H1 (cell line): ENCODE data around the gene GOLGA6C. TPM values are rescaled to one million over a fixed set of nuclear protein-coding genes. Genes with fewer than 3 reads are reported as not detected.

Experiments used
- SRF ChIP-seq: IDR thresholded peaks from 2 replicates; pipeline ENCODE4 v1.6.1; 2011; ENCODE audit warnings: mild to moderate bottlenecking, low read depth, low read length, moderate library complexity
- TCF12 ChIP-seq: IDR thresholded peaks from 2 replicates; pipeline ENCODE4 v1.6.1; 2011; ENCODE audit warnings: low read depth, mild to moderate bottlenecking, low read length
- YY1 ChIP-seq: IDR thresholded peaks from 2 replicates; pipeline ENCODE4 v1.6.1; 2011; ENCODE audit warnings: low read depth, mild to moderate bottlenecking, low read length
- polyA plus RNA-seq, 7 experiments: library from polyadenylated mRNA; depleted of rRNA in 3 of 7; stranded (reverse) in 5 of 7; unstranded in 2 of 7; fragments of >200 nt in 5 of 7; fragments of 200-250 nt in 2 of 7; gene quantifications; 1 replicate in 5 of 7; 2 replicates in 1 of 7; 4 replicates in 1 of 7; pipeline versions ENCODE4 v1.2.1 to v1.2.3, GENCODE V29; 2011 to 2013; ENCODE audit warnings: missing spikeins in 2 of 7, mixed read lengths in 2 of 7
- total RNA-seq: library from RNA; stranded (reverse); fragmentation: NEBNext Ultra II Directional; extraction: Animal tissue kit (Norgen Biotek cat#: 25700); gene quantifications from 2 replicates; pipeline ENCODE4 v1.2.1, GENCODE V29; 2021

Gene GOLGA6C
- total and polyA plus RNA-seq, 2 of the 8 experiments (the other 6 are each of a cell fraction or from before 2014, with no cell fraction given), result 0.14 to 0.35 TPM

- TF ChIP-seq TCF12 (no peak), SRF (no peak), YY1 (no peak)
Measured at GRCh38 chr15:75215107-75216004, 42.8 kb upstream of the GOLGA6C start (continued).
